ENCODE measurements around the gene ZNF639.

Gene ZNF639

DNA sequence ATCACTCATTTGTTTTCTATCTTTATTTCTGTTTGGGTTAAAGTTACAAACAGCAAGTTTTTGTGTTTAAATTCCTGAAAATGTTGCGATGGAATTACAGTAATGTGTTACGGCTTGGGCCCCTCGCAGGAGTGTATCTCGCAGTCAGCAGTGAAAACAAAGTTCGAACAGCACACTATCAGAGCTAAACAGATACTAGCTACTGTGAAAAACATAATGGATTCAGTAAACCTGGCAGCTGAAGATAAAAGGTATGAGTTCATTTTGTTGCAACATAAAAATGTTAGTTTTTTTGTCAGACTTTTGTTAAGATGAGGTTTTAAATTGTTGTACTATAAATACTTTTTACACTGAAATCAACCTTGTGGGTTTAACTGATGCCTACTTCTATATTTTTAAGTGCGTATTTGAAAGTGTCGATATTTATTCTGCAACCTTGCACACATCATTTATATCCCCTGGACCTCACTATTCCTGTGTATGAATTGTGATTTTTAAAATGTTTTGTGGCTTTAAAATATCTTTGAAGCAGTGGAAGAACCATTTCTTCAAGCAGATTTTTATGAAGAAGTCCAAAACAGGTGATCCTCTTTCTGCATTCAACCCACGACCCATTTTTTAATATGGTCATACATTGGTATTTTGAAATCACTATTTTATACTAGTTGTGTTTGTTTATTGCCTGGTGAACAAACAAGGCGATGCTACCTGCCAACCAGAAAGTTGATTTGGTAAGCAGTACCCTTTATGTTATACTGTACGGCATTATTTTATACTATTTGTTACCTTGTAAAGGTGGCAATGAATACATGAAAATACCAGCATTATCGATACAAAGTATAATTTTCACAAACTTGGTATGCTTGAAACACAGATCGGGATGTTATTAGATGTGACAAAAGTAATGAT, 52.5 kb downstream of the ZNF639 start:
- Histone ChIP-seq H3K9me3 (replicated peaks in 1 of 11) (no peaks in the 10 kb centered on the region), H3K27me3 (no peaks in the 10 kb centered on the region), H3K9ac (no peak overlapping the region), H4K20me1 (no peaks in the 10 kb centered on the region), H3K4me3 (no peak overlapping the region), H3K4me1 (no peaks in the 10 kb centered on the region), H3K4me2 (no peak overlapping the region), H3K36me3 (peaks cover 45 to 87% (median 71%) of the 10 kb centered on the region in 11 experiments), H3K27ac (no peak overlapping the region)
- no peak for TF ChIP-seq Cebpa-rat (IDR thresholded peaks at IDR 0.05)

DNA sequence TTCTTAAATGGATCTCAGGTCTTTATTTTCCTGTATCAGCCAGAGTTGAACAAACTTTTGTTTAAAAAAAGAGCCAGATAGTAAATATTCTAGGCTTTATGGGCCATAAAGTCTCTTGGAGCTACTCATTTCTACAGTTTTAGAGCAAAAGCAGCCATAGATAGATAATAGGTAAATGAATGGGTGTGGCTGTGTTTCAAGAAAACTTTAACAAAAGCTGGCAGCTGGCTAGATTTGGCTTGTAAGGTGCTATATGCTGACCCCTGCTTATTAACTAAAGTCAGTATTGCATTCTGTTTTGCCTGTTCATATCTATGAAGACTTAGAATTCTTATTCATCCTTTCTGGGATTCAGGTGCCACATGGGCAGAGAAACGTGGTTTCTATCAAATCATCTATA, 53.6 kb downstream of the ZNF639 start:
- Histone ChIP-seq H3K27me3 (no peaks in the 10 kb centered on the region), H3K4me2 (no peak overlapping the region), H3K9ac (no peak overlapping the region), H3K9me3 (replicated peaks in 1 of 11) (no peaks in the 10 kb centered on the region), H3K4me1 (no peaks in the 10 kb centered on the region), H3K4me3 (no peak overlapping the region), H3K27ac (no peak overlapping the region), H4K20me1 (no peaks in the 10 kb centered on the region), H3K36me3 (peaks cover 50 to 87% (median 72%) of the 10 kb centered on the region in 11 experiments)
- no peak for TF ChIP-seq Cebpa-rat (IDR thresholded peaks at IDR 0.05)

Data from BLaER1 treated with 17β-estradiol and CSF1 and Interleukin-3, amounts not matched to agents 10 nM and 100 nM (cell line).